ENCODE results near the gene PRND.

DNA sequence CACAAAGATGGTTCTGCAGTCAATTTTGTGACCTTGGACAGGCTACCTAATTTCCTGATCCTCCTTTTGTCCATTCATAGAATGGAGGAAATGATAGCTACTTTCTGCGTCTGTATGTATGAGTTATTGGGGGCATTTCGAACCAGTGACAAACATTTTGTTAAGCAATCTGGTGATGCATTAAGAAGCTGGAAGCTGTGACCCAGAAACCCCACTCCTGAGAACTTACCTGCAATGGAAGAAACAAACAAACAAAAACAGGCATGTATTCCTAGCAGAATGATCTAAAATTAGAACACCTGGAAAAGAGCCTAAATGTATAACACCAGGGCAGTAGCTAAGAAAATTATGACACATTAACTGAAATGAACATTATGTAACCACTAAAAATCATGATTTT lies 33.4 kb upstream of the PRND start:
- no peak for TF ChIP-seq TAF1 (IDR thresholded peaks at IDR 0.05; ENCODE audit: borderline replicate concordance, low read depth, low read length)
- no peak for TF ChIP-seq POLR2AphosphoS5 (IDR thresholded peaks at IDR 0.05; ENCODE audit: low read depth, low read length)
